Stimulated activated naive CD8-positive, alpha-beta T cell treated with anti-CD3 and anti-CD28 coated beads, Interleukin-15, Interleukin-2, amounts not matched to agents 100 ng/mL and 50 ng/mL, for 24 hours (primary cell): ENCODE measurements around the gene ZBTB7B.

Experiments
- H3K27ac Mint-ChIP-seq: one replicate; pipeline ENCODE4 v1.8.0; 2021; ENCODE audit warnings: mild to moderate bottlenecking, mixed read lengths
- H3K27me3 Mint-ChIP-seq: one replicate; pipeline ENCODE4 v1.8.0; 2021; ENCODE audit warnings: mixed read lengths
- H3K36me3 Mint-ChIP-seq: one replicate; pipeline ENCODE4 v1.8.0; 2021; ENCODE audit warnings: low read depth, mixed read lengths
- H3K4me1 Mint-ChIP-seq: one replicate; pipeline ENCODE4 v1.8.0; 2021; ENCODE audit warnings: low read depth, mixed read lengths
- H3K4me3 Mint-ChIP-seq: one replicate; pipeline ENCODE4 v1.8.0; 2021; ENCODE audit warnings: mild to moderate bottlenecking, mixed read lengths
- H3K9me3 Mint-ChIP-seq: one replicate; pipeline ENCODE4 v1.8.0; 2021; ENCODE audit warnings: mixed read lengths

ZBTB7B gene

GRCh38 chr1:155001675-155002463, 733 bp upstream of the ZBTB7B start:
- peaks cover 63% of the 10 kb centered on the region for H3K4me1 Mint-ChIP-seq
- H3K27me3 Mint-ChIP-seq = no peaks in the 10 kb centered on the region
- peak overlapping the region; percentile 90 for H3K27ac Mint-ChIP-seq

GRCh38 chr1:155003227-155003765, 694 bp downstream of the ZBTB7B start:
- Mint-ChIP-seq H3K36me3 (no peaks in the 10 kb centered on the region), H3K4me3 (peak overlapping the region; percentile 92), H3K4me1 (peaks cover 57% of the 10 kb centered on the region), H3K27me3 (no peaks in the 10 kb centered on the region), H3K9me3 (no peaks in the 10 kb centered on the region), H3K27ac (peak overlapping the region; percentile 94)

More at GRCh38 chr1:155001675-155002463, 733 bp upstream of the ZBTB7B start:
- Mint-ChIP-seq H3K4me3 (peak overlapping the region; percentile 81), H3K36me3 (no peaks in the 10 kb centered on the region), H3K9me3 (no peaks in the 10 kb centered on the region)

GRCh38 chr1:155003766-155004351, 1.3 kb downstream of the ZBTB7B start:
- no peaks in the 10 kb centered on the region for H3K9me3 Mint-ChIP-seq
- no peaks in the 10 kb centered on the region for H3K36me3 Mint-ChIP-seq
- H3K27me3 Mint-ChIP-seq = no peaks in the 10 kb centered on the region
- peak overlapping the region; percentile 92 for H3K4me3 Mint-ChIP-seq
- H3K4me1 Mint-ChIP-seq = peaks cover 54% of the 10 kb centered on the region
- peak overlapping the region; percentile 94 for H3K27ac Mint-ChIP-seq

GRCh38 chr1:155004352-155005075, 1.9 kb downstream of the ZBTB7B start:
- Mint-ChIP-seq H3K4me1 (peaks cover 57% of the 10 kb centered on the region), H3K27me3 (no peaks in the 10 kb centered on the region), H3K9me3 (no peaks in the 10 kb centered on the region), H3K27ac (peak overlapping the region; percentile 89), H3K36me3 (no peaks in the 10 kb centered on the region), H3K4me3 (peak overlapping the region; percentile 92)

GRCh38 chr1:155005076-155006011, 2.7 kb downstream of the ZBTB7B start:
- H3K4me1 Mint-ChIP-seq = peaks cover 57% of the 10 kb centered on the region
- no peaks in the 10 kb centered on the region for H3K9me3 Mint-ChIP-seq
- H3K4me3 Mint-ChIP-seq = no peak overlapping the region
- H3K27me3 Mint-ChIP-seq = no peaks in the 10 kb centered on the region
- no peaks in the 10 kb centered on the region for H3K36me3 Mint-ChIP-seq
- peak overlapping the region; percentile 97 for H3K27ac Mint-ChIP-seq

GRCh38 chr1:155006601-155007101, 4.0 kb downstream of the ZBTB7B start:
- Mint-ChIP-seq H3K36me3 (no peaks in the 10 kb centered on the region), H3K27me3 (no peaks in the 10 kb centered on the region), H3K4me1 (peaks cover 68% of the 10 kb centered on the region), H3K4me3 (peak overlapping the region; percentile 79), H3K27ac (peak overlapping the region; percentile 97), H3K9me3 (no peaks in the 10 kb centered on the region)

DNA sequence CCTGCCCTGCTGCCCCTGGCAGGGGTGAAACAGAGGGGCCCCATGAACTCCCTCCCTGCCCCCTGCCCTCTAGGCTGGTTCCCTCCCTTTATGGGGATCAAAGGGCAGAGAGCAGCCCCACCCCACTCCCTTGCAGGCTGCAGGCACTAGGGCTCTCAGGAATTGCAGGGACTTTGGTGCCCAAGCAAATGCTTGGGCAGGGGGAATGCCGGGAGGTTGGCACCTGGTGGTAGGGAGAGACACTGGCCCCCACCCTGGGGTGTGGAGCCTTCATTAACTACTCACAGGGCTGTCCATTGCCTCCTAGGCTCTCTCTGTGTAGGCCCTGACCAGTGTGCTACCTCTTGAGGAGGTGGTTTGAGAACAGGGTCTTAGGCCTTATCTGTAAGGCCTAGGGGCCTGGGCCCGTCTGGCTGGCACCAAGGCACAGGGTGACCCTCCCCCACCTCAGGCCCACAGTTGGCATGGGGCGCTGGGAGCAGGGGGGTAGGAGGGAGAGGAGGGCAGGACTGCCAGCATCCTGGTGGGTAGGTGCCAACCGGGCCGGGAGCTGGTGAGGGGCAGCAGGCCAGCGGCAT, 4.7 kb downstream of the ZBTB7B start:
- Mint-ChIP-seq H3K4me1 (peaks cover 73% of the 10 kb centered on the region), H3K27me3 (no peaks in the 10 kb centered on the region), H3K27ac (peak overlapping the region; percentile 97), H3K4me3 (no peak overlapping the region), H3K9me3 (no peaks in the 10 kb centered on the region), H3K36me3 (no peaks in the 10 kb centered on the region)

DNA sequence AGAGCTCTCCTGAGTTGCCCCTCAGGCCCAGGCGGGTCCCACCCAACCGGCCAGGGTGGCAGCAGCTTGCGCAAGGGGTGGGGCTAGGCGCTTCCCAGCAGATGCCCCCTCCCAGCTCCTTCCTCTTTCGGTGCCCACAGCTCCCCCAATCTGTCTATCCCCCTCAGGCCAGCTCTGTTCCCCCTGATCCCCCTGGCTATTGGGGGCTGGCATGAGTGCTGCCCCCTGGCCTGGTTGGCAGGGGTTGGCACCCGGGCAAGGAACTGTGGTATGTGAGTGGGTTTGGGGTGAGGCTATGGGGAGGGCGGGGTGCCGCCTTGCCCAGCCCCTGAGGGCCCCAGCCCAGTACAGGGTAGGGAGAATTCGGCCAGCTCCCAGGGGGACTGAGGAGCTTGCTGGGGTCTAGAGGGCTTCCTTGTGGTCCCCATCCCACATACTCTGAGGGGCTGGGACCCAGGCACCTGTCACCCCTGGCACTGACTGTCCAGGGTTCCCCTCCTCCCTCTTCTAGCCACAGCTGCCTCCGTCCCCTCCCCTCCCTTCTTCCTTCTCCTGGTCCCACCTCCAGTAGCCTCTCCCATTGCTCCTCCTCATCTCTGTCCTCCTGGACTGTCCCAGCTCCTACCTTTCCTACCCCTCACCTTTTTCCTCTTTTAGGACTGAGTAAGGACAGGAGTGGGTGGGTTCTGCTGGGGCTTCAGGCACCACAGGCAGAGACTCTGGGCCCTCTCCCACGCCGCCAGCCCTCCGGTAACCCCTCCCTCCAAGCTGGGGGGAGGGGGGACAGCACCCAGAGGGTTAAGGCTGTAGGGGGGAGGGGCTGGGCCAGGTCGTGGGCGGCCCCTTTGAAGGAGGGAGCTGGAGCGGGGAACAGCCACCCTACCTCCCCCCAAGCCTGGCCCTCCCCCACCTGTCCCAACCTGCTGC, 5.7 kb downstream of the ZBTB7B start:
- Mint-ChIP-seq H3K27me3 (no peaks in the 10 kb centered on the region), H3K9me3 (no peaks in the 10 kb centered on the region), H3K27ac (no peak overlapping the region), H3K4me3 (no peak overlapping the region), H3K36me3 (no peaks in the 10 kb centered on the region), H3K4me1 (peaks cover 82% of the 10 kb centered on the region)

GRCh38 chr1:155009221-155009711, 6.7 kb downstream of the ZBTB7B start:
- Mint-ChIP-seq H3K36me3 (no peaks in the 10 kb centered on the region), H3K27ac (peak overlapping the region; percentile 58), H3K9me3 (no peaks in the 10 kb centered on the region), H3K4me1 (peaks cover 83% of the 10 kb centered on the region), H3K4me3 (peak overlapping the region; percentile 57), H3K27me3 (no peaks in the 10 kb centered on the region)

GRCh38 chr1:155009742-155010141, 7.1 kb downstream of the ZBTB7B start:
- Mint-ChIP-seq H3K4me1 (peaks cover 82% of the 10 kb centered on the region), H3K27ac (peak overlapping the region; percentile 58), H3K36me3 (no peaks in the 10 kb centered on the region)

GRCh38 chr1:155010211-155010918, 7.8 kb downstream of the ZBTB7B start:
- Mint-ChIP-seq H3K27ac (peak overlapping the region; percentile 58), H3K36me3 (no peaks in the 10 kb centered on the region), H3K4me1 (peaks cover 77% of the 10 kb centered on the region), H3K27me3 (no peaks in the 10 kb centered on the region), H3K4me3 (peak overlapping the region; percentile 57), H3K9me3 (no peaks in the 10 kb centered on the region)

More at GRCh38 chr1:155009742-155010141, 7.1 kb downstream of the ZBTB7B start:
- Mint-ChIP-seq H3K9me3 (no peaks in the 10 kb centered on the region), H3K27me3 (no peaks in the 10 kb centered on the region), H3K4me3 (peak overlapping the region; percentile 57)

DNA sequence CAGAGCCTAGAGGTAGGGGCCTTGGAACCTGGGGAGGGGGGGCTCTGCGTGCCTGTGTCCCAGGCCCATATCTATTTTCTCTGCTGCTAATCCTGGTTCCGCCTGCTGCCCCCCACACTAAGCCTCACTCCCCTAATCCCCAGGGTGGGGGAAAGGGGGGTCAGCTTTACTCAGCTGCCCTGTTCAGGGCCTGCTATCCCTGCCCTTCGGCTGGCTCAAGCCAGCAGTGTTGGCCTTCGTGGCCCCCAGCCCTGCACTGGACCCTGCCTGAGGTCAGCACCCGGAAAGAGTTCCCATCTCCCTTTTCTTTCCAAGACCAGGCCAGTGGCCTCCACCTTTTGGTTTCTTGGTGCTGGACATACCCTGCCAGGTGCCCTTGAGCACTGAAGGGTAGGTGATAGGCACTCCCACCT, 8.4 kb downstream of the ZBTB7B start:
- no peak overlapping the region for H3K27ac Mint-ChIP-seq

More for the DNA sequence above, 8.4 kb downstream of the ZBTB7B start:
- Mint-ChIP-seq H3K4me3 (no peak overlapping the region), H3K36me3 (peaks cover 6% of the 10 kb centered on the region), H3K27me3 (no peaks in the 10 kb centered on the region), H3K4me1 (peaks cover 77% of the 10 kb centered on the region), H3K9me3 (no peaks in the 10 kb centered on the region)
